GM12878 (cell line): Measurements from ENCODE around the gene CD38.

Source experiments
- CBX3 ChIP-seq: fragments of 200-600 bp; sonication (generic); IDR thresholded peaks from 2 replicates; pipeline ENCODE4 v1.6.1; 2016; ENCODE audit warnings: low read depth, borderline replicate concordance
- CTCF ChIP-seq, 3 experiments: IDR thresholded peaks in 2 of 3; conservative IDR thresholded peaks in 1 of 3; 2 replicates each; pipeline ENCODE4 v1.5.1; 2011; ENCODE audit warnings: low read depth in 3 of 3, low read length in 3 of 3, mild to moderate bottlenecking in 3 of 3, control low read depth in 2 of 3, moderate library complexity in 2 of 3, inconsistent platforms in 1 of 3, mixed read lengths in 1 of 3; ENCODE audit not compliant: control insufficient read depth in 2 of 3, insufficient read depth in 1 of 3; ENCODE audit errors: extremely low read depth in 1 of 3
- EZH2 ChIP-seq: IDR thresholded peaks from 2 replicates; pipeline ENCODE4 v1.6.1; 2012; ENCODE audit warnings: low read depth, mild to moderate bottlenecking, control low read depth, inconsistent platforms, low read length, borderline replicate concordance; ENCODE audit not compliant: control insufficient read depth
- FOXK2 ChIP-seq: fragments of 450-650 bp; IDR thresholded peaks from 2 replicates; pipeline ENCODE4 v1.6.1; 2017; ENCODE audit warnings: mild to moderate bottlenecking, moderate library complexity
- HDAC2 ChIP-seq: fragments of 200-600 bp; sonication (generic); IDR thresholded peaks from 2 replicates; pipeline ENCODE4 v1.6.1; 2017
- PBX3 ChIP-seq: IDR thresholded peaks from 2 replicates; pipeline ENCODE4 v1.6.1; 2011; ENCODE audit warnings: mild to moderate bottlenecking, low read depth, low read length, moderate library complexity; ENCODE audit not compliant: insufficient replicate concordance
- POLR2A ChIP-seq: IDR thresholded peaks from 2 replicates; pipeline ENCODE4 v1.6.1; 2011; ENCODE audit warnings: low read depth, mild to moderate bottlenecking, low read length
- POLR2AphosphoS5 ChIP-seq: IDR thresholded peaks from 2 replicates; pipeline ENCODE4 v1.6.1; 2011; ENCODE audit warnings: mild to moderate bottlenecking, low read length, inconsistent platforms
- TCF12 ChIP-seq: IDR thresholded peaks from 2 replicates; pipeline ENCODE4 v1.6.1; 2011; ENCODE audit warnings: low read depth, mild to moderate bottlenecking, low read length
- ZBTB40 ChIP-seq: fragments of 450-650 bp; IDR thresholded peaks from 2 replicates; pipeline ENCODE4 v1.6.1; 2016; ENCODE audit warnings: mild to moderate bottlenecking, moderate library complexity, borderline replicate concordance
- ZNF207 ChIP-seq: fragments of 450-650 bp; IDR thresholded peaks from 2 replicates; pipeline ENCODE4 v1.6.1; 2014; ENCODE audit warnings: antibody characterized with exemption, mild to moderate bottlenecking, borderline replicate concordance

- TF ChIP-seq PBX3 (no peak), POLR2AphosphoS5 (no peak), EZH2 (no peak), HDAC2 (no peak), CTCF (IDR thresholded peaks at IDR 0.05 in 2 of 3, conservative IDR thresholded peaks at IDR 0.05 in 1 of 3; ENCODE audit: control insufficient read depth in 2 of 3, extremely low read depth in 1 of 3, insufficient read depth in 1 of 3, low read depth in 3 of 3, low read length in 3 of 3) (no peak), CBX3 (no peak), ZNF207 (no peak), FOXK2 (no peak), TCF12 (no peak), ZBTB40 (no peak), POLR2A (no peak)
Observed at GRCh38 chr4:15799141-15799540, 21.0 kb downstream of the CD38 start.
